Measurements from ENCODE around the gene TJP1. TPM values are rescaled to one million over a fixed set of nuclear protein-coding genes. Genes with fewer than 3 reads are reported as not detected.

TJP1 gene
- total and polyA plus RNA-seq, 2 experiments from 2014 or later: 39.2 to 51.2 TPM

DNA sequence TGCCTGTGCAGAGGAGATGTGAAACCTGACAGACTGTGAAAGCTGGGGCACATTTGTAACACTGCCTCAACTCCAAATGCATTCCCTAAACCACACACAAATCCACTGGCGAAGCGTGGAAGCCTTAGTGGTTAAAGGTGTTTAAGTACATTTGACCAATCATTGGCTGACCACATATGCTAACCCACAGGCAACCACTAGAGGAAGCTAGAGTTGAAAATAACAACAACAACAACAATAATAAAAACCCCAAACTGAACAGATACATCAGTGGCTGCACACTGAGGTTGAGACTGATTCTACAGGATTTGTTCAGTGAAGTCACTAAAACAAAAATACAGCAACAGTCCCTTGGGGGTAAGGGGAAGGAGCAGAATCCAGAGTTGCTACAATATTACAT is 129.7 kb downstream of the TJP1 start:
- 32 to 41% methylated on average over 2 of the region's 2 CpGs for WGBS, 2 experiments (ENCODE audit: low coverage in 1 of 2, low lambda C conversion rate in 2 of 2, missing lambda C conversion rate in 2 of 2)
- in situ Hi-C loops (cut with MboI): no loop called here

DNA sequence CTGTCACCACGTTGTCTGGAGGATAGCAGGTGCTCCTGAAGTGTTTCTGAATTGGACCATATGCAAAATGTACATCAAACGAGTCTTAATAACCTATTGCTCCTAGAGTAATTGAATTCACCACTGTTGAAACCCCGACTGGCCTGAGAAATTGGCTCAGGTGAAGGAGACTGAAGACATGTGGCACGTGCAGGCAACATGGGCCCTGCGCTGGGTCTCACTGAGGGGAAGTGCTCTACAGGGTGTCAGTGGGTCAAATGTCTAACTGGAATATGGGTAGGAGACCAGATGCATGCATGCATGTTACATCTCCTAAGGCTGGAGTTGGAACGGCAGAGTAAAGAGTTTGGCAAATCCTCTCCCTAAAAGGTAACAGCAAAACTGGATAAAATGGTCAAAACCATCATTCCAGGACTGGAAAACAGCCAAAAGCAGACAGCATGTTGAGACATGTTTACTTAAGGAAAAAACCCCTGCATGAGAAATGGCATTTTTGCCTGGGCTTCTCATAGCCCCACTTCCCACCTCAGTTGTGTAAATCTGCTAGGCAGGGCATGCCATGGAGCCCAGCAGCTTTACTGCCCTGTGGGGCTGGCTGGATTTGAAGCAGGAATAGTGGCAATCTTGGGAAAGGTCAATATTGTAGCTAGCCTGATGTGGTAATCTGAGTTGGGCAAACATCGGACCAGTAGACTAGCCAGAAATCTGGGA is 131.3 kb downstream of the TJP1 start:
- H3K4me2 ChIP-seq (ENCODE audit: unreplicated experiment): no peak overlapping the region
- H2AFZ ChIP-seq: no peak overlapping the region
- no peaks in the 10 kb centered on the region for H3K79me2 ChIP-seq (ENCODE audit: insufficient read depth)
- H3K9me3 ChIP-seq (ENCODE audit: low read depth): no peaks in the 10 kb centered on the region
- H3K4me1 ChIP-seq (ENCODE audit: insufficient read depth): peaks cover 1% of the 10 kb centered on the region
- peaks cover 24% of the 10 kb centered on the region; the same call in 1 of the 2 replicates for H3F3A ChIP-seq (ENCODE audit: insufficient read depth)
- H3K27ac ChIP-seq: no peak overlapping the region
- no peak overlapping the region for H3K4me3 ChIP-seq
- WGBS, 2 experiments (ENCODE audit: low coverage in 1 of 2, low lambda C conversion rate in 2 of 2, missing lambda C conversion rate in 2 of 2): 64 to 65% methylated on average over 7 of the region's 7 CpGs
- H3K9ac ChIP-seq: no peak overlapping the region
- in situ Hi-C loops (cut with MboI): no loop called here
- no peak for DNase-seq
- H4K20me1 ChIP-seq (ENCODE audit: insufficient read depth): no peaks in the 10 kb centered on the region
- no peaks in the 10 kb centered on the region for H3K27me3 ChIP-seq (replicated peaks; ENCODE audit: insufficient read depth)
- no peak for TF ChIP-seq EZH2phosphoT487 (IDR thresholded peaks at IDR 0.05; ENCODE audit: insufficient read depth, low read depth)
- H3K36me3 ChIP-seq (ENCODE audit: low read depth): no peaks in the 10 kb centered on the region
- no peaks in the 10 kb centered on the region for H3K9me2 ChIP-seq (ENCODE audit: insufficient read depth)

More for the DNA sequence above, 129.7 kb downstream of the TJP1 start:
- Histone ChIP-seq H3K4me3 (no peak overlapping the region), H3K27me3 (replicated peaks; ENCODE audit: insufficient read depth) (no peaks in the 10 kb centered on the region), H3K4me1 (ENCODE audit: insufficient read depth) (no peaks in the 10 kb centered on the region), H3K79me2 (ENCODE audit: insufficient read depth) (no peaks in the 10 kb centered on the region), H3F3A (ENCODE audit: insufficient read depth) (0 out of 2 replicates have a peak, but pooled peaks cover 14% of the 10 kb centered on the region), H3K9me2 (ENCODE audit: insufficient read depth) (no peaks in the 10 kb centered on the region), H4K20me1 (ENCODE audit: insufficient read depth) (no peaks in the 10 kb centered on the region), H3K9ac (no peak overlapping the region), H3K27ac (no peak overlapping the region), H3K4me2 (ENCODE audit: unreplicated experiment) (no peak overlapping the region), H3K9me3 (ENCODE audit: low read depth) (no peaks in the 10 kb centered on the region), H3K36me3 (ENCODE audit: low read depth) (peaks cover 3% of the 10 kb centered on the region; the same call in 1 of the 2 replicates), H2AFZ (no peak overlapping the region)
- TF ChIP-seq EZH2phosphoT487 (IDR thresholded peaks at IDR 0.05; ENCODE audit: insufficient read depth, low read depth) (no peak), EZH2 (IDR thresholded peaks at IDR 0.05; ENCODE audit: insufficient read depth, poor library complexity, severe bottlenecking) (no peak)
- DNase-seq: no peak

DNA sequence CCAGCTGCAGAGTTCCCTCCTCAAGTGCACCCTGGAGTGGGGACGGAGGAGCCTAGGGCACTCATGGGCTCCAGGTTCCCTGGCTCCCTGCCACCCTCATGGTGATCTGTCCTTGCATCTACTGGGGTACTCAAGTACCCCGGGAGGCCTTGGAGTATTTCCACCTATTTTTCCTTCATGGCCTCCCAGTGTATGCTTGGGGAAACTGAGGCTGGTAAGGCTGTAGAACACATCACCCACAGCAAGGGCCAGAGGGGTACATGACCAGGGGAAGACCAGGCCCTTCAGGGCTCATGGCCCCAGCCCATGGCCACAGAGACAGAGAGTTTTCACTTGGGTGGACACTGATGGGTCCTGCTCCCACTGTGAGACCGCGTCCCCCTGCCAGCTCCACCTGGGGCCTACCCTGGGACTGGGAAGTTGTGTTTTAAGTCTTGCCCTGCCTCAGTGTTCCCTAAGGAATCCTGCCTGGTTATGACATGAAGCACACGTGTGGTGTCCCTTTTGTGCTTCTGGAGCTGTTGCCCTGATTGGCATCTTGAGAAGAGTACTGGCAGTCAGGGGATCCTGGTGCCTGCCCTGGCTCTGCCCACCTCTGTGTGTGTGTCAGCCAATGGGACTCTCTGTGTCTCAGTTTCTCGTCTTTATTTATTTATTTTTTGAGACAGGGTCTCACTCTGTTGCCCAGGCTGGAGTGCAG is 132.8 kb downstream of the TJP1 start:
- Histone ChIP-seq H2AFZ (no peak overlapping the region), H3K9ac (no peak overlapping the region), H3K9me3 (ENCODE audit: low read depth) (no peaks in the 10 kb centered on the region), H3F3A (ENCODE audit: insufficient read depth) (peaks cover 20% of the 10 kb centered on the region; the same call in 1 of the 2 replicates), H3K9me2 (ENCODE audit: insufficient read depth) (no peaks in the 10 kb centered on the region), H4K20me1 (ENCODE audit: insufficient read depth) (no peaks in the 10 kb centered on the region), H3K4me3 (no peak overlapping the region), H3K4me1 (ENCODE audit: insufficient read depth) (peaks cover 8% of the 10 kb centered on the region), H3K27me3 (replicated peaks; ENCODE audit: insufficient read depth) (no peaks in the 10 kb centered on the region), H3K79me2 (ENCODE audit: insufficient read depth) (no peaks in the 10 kb centered on the region), H3K4me2 (ENCODE audit: unreplicated experiment) (no peak overlapping the region), H3K27ac (no peak overlapping the region), H3K36me3 (ENCODE audit: low read depth) (no peaks in the 10 kb centered on the region)
- whole genome bisulfite sequencing, 2 experiments (ENCODE audit: low coverage in 1 of 2, low lambda C conversion rate in 2 of 2, missing lambda C conversion rate in 2 of 2): 82 to 86% methylated on average over 6 of the region's 6 CpGs
- in situ Hi-C loops (cut with MboI): no loop called here
- no peak for DNase-seq
- TF ChIP-seq EZH2 (IDR thresholded peaks at IDR 0.05; ENCODE audit: insufficient read depth, poor library complexity, severe bottlenecking): no peak
- TF ChIP-seq EZH2phosphoT487 (IDR thresholded peaks at IDR 0.05; ENCODE audit: insufficient read depth, low read depth): no peak

DNA sequence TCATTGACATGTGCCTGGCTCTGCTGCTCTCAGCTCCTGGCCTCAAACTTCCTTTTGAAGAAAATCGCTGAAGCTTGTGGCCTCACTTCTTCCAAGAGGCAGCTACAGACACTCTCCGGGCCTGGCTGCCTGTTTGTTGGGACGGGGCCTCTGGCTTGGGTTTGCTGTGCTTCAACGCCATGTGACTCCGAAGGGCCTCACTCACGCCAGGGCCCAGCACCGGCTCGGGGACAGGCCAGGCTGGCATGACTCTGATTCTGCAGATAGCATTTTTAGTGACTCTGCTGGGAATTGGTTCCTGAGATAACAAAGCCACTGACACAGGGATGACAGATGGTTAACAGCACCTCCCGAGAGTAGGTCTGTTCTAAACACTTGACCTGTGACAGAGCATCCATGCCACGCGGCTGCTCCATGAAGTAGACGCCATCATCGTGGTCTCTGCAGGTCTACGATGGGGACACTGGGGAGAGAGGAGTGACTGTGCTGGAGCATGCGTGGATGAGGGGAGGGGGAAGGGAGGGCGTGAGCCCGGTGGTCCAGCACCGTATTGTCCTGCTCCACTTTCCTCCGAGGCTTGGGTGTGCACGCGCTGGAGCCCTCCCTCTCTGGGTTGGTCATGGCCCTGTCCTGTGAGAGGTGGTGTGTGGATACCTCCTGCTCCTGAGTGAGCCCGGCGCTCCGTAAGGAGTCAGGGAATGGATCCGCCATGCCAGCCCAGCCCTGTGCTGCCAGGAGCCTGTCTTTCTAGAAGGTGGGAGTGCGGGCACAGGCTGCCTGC is 133.6 kb downstream of the TJP1 start:
- H3K9me2 ChIP-seq (ENCODE audit: insufficient read depth): no peaks in the 10 kb centered on the region
- no peak overlapping the region for H3K27ac ChIP-seq
- H3K79me2 ChIP-seq (ENCODE audit: insufficient read depth): no peaks in the 10 kb centered on the region
- no peaks in the 10 kb centered on the region for H4K20me1 ChIP-seq (ENCODE audit: insufficient read depth)
- no peak for DNase-seq
- peaks cover 8% of the 10 kb centered on the region for H3K4me1 ChIP-seq (ENCODE audit: insufficient read depth)
- no peaks in the 10 kb centered on the region for H3K27me3 ChIP-seq (replicated peaks; ENCODE audit: insufficient read depth)
- H3K4me2 ChIP-seq (ENCODE audit: unreplicated experiment): no peak overlapping the region
- no peak overlapping the region for H3K9ac ChIP-seq
- no peaks in the 10 kb centered on the region for H3K36me3 ChIP-seq (ENCODE audit: low read depth)
- H3K9me3 ChIP-seq (ENCODE audit: low read depth): no peaks in the 10 kb centered on the region
- TF ChIP-seq EZH2 (IDR thresholded peaks at IDR 0.05; ENCODE audit: insufficient read depth, poor library complexity, severe bottlenecking) (no peak), EZH2phosphoT487 (IDR thresholded peaks at IDR 0.05; ENCODE audit: insufficient read depth, low read depth) (no peak)
- H2AFZ ChIP-seq: no peak overlapping the region
- H3K4me3 ChIP-seq: no peak overlapping the region
- WGBS, 2 experiments (ENCODE audit: low coverage in 1 of 2, low lambda C conversion rate in 2 of 2, missing lambda C conversion rate in 2 of 2): 65 to 67% methylated on average over 24 to 26 of the region's 26 CpGs
- peaks cover 20% of the 10 kb centered on the region; the same call in 1 of the 2 replicates for H3F3A ChIP-seq (ENCODE audit: insufficient read depth)
- in situ Hi-C loops (cut with MboI): no loop called here

All from GM23248 (cell line).